GM18519 (cell line): ENCODE measurements around the gene WWOX.

Source experiments
- ATAC-seq: cut with Tn5 transposase; IDR thresholded peaks from one replicate; pipeline ENCODE4 v1.9.1; 2021; ENCODE audit warnings: mild to moderate bottlenecking, moderate library complexity; ENCODE audit not compliant: unreplicated experiment, low FRiP score

Gene WWOX

GRCh38 chr16:79008036-79008868 lies 908.8 kb downstream of the WWOX start:
- no peak for ATAC-seq

DNA sequence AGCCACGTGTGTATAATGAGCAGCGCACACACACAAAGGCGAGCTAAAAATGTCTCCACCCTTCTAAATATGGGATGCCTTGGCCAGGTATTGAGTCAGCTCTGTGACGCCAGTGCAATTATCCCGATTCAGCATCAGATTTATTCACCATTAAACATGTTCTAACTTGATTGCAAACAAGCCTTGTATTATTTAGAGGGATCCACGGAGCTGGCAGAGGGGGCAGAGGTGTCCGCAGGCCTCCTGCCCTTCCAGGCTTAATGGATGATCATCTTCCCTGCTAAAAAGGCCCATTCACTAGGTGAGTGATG lies 909.4 kb downstream of the WWOX start:
- no peak for ATAC-seq

DNA sequence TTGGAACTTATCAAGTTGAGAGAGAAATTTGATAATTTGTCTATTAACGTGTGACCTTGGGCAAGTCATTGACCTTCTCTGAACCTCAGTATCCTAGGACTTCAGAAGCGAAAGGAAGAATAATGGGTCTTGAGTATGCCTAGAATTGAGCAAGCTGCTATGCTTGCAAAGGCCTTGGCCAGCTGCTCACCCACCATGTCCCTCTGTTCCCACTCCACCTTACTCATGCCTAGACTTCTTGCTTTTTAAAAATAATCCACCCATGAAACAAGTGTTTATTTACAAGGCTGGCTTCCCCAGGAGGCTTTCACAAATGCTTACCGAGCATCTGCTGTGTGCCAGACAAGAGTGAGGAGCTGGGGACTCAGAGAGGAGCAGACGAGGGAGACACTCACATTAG lies 910.4 kb downstream of the WWOX start:
- ATAC-seq: no peak

DNA sequence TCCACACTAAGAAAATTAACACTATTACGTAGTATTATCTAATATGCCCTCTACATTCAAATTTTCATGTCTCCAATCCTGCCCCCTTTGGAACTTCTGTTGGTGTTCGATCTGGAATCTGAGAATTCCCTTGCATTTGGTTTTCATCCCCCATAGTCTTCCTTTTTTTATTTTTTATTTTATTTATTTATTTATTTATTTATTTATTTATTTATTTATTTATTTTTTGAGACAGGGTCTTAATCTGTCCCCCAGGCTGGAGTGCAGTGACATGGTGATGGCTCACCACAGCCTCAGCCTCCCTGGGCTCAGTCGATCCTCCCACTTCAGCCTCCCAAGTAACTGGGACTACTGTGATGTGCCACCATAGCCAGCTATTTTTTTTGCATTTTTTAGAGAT lies 911.8 kb downstream of the WWOX start:
- ATAC-seq: no peak

DNA sequence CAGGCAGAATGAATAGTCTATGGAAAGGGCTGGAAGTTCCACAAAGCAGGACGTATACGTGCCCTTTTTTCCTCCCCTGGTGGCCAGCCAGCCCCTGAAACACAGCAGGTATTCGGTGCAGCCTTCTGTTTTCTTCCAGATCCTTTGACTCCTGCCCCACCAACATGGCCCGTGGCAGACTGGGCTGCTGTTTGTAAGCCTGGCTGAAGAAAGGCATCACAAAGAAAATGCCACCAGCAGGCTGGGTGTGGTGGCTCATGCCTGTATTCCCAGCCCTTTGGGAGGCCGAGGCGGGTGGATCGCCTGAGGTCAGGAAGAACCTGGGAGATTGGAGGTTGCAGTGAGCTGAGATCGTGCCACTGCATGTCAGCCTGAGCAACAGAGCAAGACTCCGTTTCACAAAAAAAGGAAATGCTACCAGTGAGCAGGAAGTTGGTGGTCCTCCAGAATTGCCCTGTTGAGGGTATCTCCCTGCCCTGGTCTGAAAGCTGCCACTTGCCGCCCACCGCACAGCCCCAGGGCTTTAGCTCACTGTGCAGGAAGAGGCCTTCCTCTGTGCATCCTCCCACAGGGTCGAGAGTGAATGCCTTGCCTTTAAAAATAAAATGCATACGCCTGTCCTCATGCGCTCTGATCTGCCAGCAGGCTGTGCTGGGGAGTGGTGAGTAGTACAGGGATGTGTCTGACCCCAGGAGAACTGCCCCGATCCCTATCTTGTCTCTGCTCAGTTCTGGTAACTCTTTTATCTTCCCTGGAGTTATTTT lies 913.4 kb downstream of the WWOX start:
- no peak for ATAC-seq

DNA sequence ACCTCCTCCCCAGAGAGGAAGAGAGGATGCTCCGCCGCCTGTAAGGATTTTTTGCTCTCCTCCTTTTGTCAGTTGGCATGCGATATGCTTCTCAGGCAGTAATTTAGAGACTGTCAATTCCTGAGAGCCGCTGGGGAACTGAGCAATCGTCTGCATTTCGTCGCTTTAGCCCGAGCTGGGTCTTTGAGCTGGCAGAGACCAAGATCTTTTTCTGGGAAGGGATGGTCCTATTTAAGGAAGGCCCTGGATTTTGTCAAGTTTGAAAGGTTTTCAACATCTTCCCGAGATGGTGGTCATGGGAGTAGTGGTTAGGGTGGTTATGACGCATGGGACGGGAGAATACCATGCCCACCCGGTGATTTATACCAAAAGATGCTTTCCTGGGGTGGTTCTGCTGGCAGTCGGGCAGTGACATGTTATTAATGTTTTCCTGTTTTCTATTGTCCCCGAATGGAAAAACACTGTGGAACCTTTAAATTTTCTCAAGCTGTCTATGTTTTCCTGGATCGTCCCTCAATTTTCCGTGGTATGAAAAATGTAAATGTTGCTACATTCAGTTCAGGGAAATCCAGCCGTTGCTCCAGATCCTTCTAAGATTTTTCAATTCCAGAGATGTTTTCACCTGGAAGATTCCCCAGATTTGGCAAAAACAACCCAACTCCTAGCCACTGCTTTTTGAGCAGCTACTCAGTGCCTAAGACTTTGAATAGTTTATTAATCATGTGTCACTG lies 914.6 kb downstream of the WWOX start:
- no peak for ATAC-seq

- no peak for ATAC-seq
Measured at GRCh38 chr16:79018650-79019429, 919.4 kb downstream of the WWOX start.

- no peak for ATAC-seq
Measured at GRCh38 chr16:79019431-79019830, 920.0 kb downstream of the WWOX start.

- no peak for ATAC-seq
Measured at GRCh38 chr16:79021991-79022630, 922.7 kb downstream of the WWOX start.

- no peak for ATAC-seq
Measured at GRCh38 chr16:79026117-79026516, 926.7 kb downstream of the WWOX start.

DNA sequence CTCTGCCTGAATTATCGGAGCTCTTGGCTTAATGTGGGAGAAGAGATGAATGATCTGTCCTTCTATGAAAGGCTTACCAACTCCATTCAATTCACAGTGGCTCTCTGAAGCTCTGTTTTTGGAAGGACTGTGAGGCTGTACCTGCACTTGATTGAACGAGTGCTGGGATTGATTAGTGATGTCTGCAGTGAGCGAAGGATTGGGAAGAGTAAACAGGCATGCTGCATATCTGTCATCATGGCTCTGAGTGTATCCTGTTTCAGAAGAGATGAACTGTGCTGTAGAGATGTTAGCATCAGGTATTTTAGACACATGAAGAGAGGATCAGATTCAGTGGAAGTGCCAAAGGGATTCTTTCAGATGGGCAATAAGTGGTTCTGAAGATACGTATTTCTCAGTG lies 937.1 kb downstream of the WWOX start:
- ATAC-seq: no peak

DNA sequence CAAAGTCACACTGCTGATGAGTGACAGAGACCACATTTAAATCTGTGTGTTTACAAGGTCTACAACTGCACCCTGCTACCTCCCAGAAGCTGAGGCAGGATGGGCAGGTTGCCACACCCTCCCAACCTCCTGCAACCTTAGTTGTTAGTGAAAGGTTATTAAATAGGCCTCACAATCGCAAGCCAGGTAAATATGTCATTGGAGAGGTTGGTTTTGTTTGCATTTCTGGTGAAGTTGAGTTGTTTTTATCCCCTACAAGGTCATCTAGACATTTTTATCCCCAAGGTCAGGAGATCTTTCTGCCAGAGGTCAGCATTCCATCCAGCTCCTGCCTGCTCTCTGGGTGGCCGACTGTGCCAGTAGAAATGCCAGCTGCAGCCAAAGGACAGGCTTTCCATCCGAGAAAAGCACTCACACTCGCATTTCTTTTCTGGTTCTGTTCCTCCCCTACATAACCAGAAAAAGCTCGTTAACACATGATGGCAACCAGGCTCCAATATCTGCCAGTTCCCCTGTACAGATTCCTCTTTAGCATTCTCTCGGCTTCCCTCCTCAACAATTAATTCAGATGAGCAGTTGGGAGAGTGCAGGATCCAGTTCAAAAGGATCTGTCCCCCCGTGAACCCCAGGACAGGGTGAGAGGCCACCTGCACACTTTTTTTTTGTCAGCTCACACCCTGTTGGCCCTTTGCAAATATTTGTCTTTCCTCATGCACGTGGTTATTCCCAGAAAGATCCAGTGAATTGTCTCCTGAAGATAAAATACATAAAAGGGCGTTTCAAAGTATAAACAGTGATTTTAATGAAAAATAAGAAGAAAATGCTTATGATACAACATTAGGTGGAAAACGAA lies 938.3 kb downstream of the WWOX start:
- ATAC-seq: no peak

- no peak for ATAC-seq
Measured at GRCh38 chr16:79041206-79041605, 941.8 kb downstream of the WWOX start.

DNA sequence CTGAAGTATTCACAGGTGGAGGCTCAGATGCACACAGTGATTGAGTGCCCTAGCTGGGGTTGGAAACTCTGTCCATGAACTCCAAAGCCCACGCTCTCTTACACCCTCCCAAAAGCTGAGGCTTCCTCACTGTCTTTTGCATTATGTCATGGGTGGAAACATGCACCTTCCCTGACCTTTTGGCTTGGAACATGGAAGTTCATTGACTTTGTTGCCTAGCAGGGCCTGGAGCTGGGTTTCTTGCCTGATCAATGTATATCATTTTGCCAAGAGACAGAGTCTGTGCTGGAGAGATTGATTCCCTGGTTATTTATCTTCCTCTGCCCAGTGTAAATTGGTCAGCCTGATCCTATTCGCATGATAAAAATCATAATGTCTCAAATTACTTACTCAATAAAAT lies 942.7 kb downstream of the WWOX start:
- no peak for ATAC-seq

DNA sequence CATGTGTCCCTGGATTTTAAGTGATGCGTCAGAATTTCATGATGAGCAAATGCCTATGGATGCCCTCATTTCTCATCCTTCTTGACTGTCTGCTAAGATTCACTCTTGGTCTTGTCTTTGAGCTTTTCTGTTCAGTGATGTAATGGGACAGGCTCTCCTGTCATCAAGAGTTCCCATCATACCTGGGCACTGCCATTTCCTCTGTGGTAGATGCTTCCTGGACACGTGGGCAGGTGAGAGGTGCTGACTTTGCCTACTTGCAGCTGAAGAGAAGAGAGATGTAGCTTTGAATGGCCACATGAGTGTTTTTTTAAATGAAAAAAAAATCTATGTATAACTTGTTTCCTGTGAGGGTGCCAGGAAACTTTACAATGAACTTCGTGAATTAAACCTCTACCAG lies 943.4 kb downstream of the WWOX start:
- no peak for ATAC-seq

- no peak for ATAC-seq
Measured at GRCh38 chr16:79045191-79045590, 945.7 kb downstream of the WWOX start.

GRCh38 chr16:79047337-79047736 lies 947.9 kb downstream of the WWOX start:
- ATAC-seq: no peak

GRCh38 chr16:79049040-79049439 lies 949.6 kb downstream of the WWOX start:
- no peak for ATAC-seq

GRCh38 chr16:79050063-79050462 lies 950.6 kb downstream of the WWOX start:
- no peak for ATAC-seq
